ENCODE data around the gene EIF3M. TPM values are rescaled to one million over a fixed set of nuclear protein-coding genes. Genes with fewer than 3 reads are reported as not detected.
"Not testable (repeated sequence)": the region's sequence is repeated elsewhere in the genome, so short reads cannot be mapped to it uniquely, and the experiment has no call there.

The EIF3M gene
- polyA plus RNA-seq, 1 donor (not counting 4 experiments of a cell fraction or from before 2014, with no cell fraction given), result 593 TPM

DNA sequence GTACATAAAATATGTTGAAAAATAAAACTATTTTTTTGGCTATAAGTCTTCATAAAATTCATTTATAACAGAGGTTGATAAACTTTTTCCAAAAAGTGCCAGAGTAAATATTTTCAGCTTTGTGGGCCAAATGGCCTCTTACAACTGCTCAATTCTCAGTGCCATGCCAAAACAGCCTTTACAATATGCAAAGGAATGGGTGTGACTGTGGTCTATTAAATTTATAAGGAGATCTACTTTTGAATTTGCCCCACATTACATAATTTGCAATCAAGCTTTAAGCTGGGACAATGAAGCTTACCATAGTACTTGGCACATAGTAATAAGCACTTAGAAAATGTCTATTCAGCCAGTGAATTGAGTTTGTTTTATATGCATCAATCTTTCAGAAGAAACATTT is 22.6 kb downstream of the EIF3M start:
- H3K9me3 ChIP-seq (ENCODE audit: control insufficient read depth, low read depth, low read length), result no peaks in the 10 kb centered on the region
- H3K4me2 ChIP-seq (ENCODE audit: control insufficient read depth, extremely low read depth, insufficient read depth, low read depth, low read length), result no peak overlapping the region
- dilution Hi-C loops (cut with MboI; ENCODE audit: extremely low pct_ligation_motif_present, low sequenced_read_pairs), result no loop called here

DNA sequence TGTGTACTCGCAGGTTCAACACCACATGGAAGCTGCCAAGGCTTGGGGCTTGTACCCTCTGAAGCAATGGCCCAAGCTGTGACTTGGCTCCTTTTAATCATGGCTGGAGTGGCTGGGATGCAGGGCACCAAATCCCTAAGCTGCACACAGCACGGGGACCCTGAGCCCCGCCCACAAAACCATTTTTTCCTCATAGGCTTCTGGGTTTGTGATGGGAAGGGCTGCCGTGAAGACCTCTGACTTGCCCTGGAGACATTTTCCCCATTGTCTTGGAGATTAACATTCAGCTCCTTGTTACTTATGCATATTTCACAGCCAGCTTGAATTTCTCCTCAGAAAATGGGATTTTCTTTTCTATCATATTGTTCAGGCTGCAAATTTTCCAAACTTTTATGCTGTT is 25.2 kb downstream of the EIF3M start:
- not testable (repeated sequence) for FAIRE-seq

More for the DNA sequence above, 22.6 kb downstream of the EIF3M start:
- no peak overlapping the region for H3K27ac ChIP-seq (ENCODE audit: control insufficient read depth, insufficient read depth, low read length)
- no peaks in the 10 kb centered on the region for H3K79me2 ChIP-seq (ENCODE audit: control insufficient read depth, insufficient read depth, low read length)
- no peaks in the 10 kb centered on the region for H3K27me3 ChIP-seq (ENCODE audit: control insufficient read depth, extremely low read depth, insufficient read depth, low read length)
- peaks cover 0 to 10% of the 10 kb centered on the region in 2 experiments for H3K36me3 ChIP-seq (ENCODE audit: control insufficient read depth in 2 of 2, extremely low read depth in 1 of 2, insufficient read depth in 2 of 2, low read length in 2 of 2)
- no peak overlapping the region for H2AFZ ChIP-seq (ENCODE audit: control insufficient read depth, low read length)
- H3K4me3 ChIP-seq (ENCODE audit: control insufficient read depth in 2 of 3, extremely low read depth in 1 of 3, insufficient read depth in 2 of 3, low read depth in 1 of 3, low read length in 3 of 3), result no peak overlapping the region
- no peaks in the 10 kb centered on the region for H3K9me1 ChIP-seq (ENCODE audit: control insufficient read depth, extremely low read depth, insufficient read depth, low read length)
- H3K9ac ChIP-seq (ENCODE audit: control insufficient read depth, extremely low read depth, insufficient read depth, low read length), result no peak overlapping the region
- FAIRE-seq, result no peak
- H4K20me1 ChIP-seq (ENCODE audit: control insufficient read depth, extremely low read depth, insufficient read depth, low read length), result no peaks in the 10 kb centered on the region
- H3K4me1 ChIP-seq (ENCODE audit: control insufficient read depth, extremely low read depth, insufficient read depth, low read length), result no peaks in the 10 kb centered on the region
- no peak for TF ChIP-seq EZH2 (IDR thresholded peaks at IDR 0.05; ENCODE audit: low read length)
- TF ChIP-seq, protein P1, sequence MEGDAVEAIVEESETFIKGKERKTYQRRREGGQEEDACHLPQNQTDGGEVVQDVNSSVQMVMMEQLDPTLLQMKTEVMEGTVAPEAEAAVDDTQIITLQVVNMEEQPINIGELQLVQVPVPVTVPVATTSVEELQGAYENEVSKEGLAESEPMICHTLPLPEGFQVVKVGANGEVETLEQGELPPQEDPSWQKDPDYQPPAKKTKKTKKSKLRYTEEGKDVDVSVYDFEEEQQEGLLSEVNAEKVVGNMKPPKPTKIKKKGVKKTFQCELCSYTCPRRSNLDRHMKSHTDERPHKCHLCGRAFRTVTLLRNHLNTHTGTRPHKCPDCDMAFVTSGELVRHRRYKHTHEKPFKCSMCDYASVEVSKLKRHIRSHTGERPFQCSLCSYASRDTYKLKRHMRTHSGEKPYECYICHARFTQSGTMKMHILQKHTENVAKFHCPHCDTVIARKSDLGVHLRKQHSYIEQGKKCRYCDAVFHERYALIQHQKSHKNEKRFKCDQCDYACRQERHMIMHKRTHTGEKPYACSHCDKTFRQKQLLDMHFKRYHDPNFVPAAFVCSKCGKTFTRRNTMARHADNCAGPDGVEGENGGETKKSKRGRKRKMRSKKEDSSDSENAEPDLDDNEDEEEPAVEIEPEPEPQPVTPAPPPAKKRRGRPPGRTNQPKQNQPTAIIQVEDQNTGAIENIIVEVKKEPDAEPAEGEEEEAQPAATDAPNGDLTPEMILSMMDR (optimal IDR thresholded peaks at IDR 0.05 in 1 of 3, IDR thresholded peaks at IDR 0.05 in 1 of 3, conservative IDR thresholded peaks at IDR 0.05 in 1 of 3; ENCODE audit: extremely low read depth in 1 of 3, insufficient read depth in 2 of 3, low read length in 3 of 3), result no peak
- no peak for DNase-seq (ENCODE audit: low read depth, low spot score)

DNA sequence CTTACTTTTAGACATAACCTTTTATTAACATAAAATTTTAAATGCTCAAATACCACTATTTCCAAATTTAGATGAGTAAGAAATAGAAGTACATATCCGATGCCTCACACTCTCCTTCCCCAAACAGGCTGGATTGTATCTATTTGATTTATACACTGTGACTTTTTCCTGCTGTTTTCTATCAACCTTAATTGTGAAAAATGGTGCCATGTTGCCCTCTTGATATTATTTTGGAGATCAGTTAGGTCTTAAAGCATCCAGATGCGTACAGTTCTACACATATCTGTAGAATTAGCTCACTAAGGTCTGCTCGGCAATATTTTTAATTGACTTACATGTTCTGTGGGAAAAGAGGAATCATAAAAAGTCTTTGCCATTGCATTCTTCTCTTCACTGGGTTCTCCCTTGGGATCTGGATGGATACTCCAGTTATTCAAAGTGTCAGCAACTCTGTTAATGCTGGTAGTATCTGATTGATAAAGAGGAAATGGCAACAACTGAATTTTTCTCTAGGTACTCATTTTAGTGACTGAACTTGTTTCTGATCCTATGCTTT is 27.2 kb downstream of the EIF3M start:
- no peak for TF ChIP-seq EZH2 (IDR thresholded peaks at IDR 0.05; ENCODE audit: low read length)
- TF ChIP-seq, protein P1 (optimal IDR thresholded peaks at IDR 0.05 in 1 of 3, IDR thresholded peaks at IDR 0.05 in 1 of 3, conservative IDR thresholded peaks at IDR 0.05 in 1 of 3; ENCODE audit: extremely low read depth in 1 of 3, insufficient read depth in 2 of 3, low read length in 3 of 3), result no peak
- Histone ChIP-seq H2AFZ (ENCODE audit: control insufficient read depth, low read length) (no peak overlapping the region), H4K20me1 (ENCODE audit: control insufficient read depth, extremely low read depth, insufficient read depth, low read length) (no peaks in the 10 kb centered on the region), H3K4me2 (ENCODE audit: control insufficient read depth, extremely low read depth, insufficient read depth, low read depth, low read length) (no peak overlapping the region), H3K36me3 (ENCODE audit: control insufficient read depth in 2 of 2, extremely low read depth in 1 of 2, insufficient read depth in 2 of 2, low read length in 2 of 2) (no peaks in the 10 kb centered on the region), H3K27me3 (ENCODE audit: control insufficient read depth, extremely low read depth, insufficient read depth, low read length) (no peaks in the 10 kb centered on the region), H3K9me1 (ENCODE audit: control insufficient read depth, extremely low read depth, insufficient read depth, low read length) (no peaks in the 10 kb centered on the region), H3K4me1 (ENCODE audit: control insufficient read depth, extremely low read depth, insufficient read depth, low read length) (no peaks in the 10 kb centered on the region), H3K27ac (ENCODE audit: control insufficient read depth, insufficient read depth, low read length) (no peak overlapping the region), H3K9ac (ENCODE audit: control insufficient read depth, extremely low read depth, insufficient read depth, low read length) (no peak overlapping the region), H3K9me3 (ENCODE audit: control insufficient read depth, low read depth, low read length) (no peaks in the 10 kb centered on the region), H3K4me3 (ENCODE audit: control insufficient read depth in 2 of 3, extremely low read depth in 1 of 3, insufficient read depth in 2 of 3, low read depth in 1 of 3, low read length in 3 of 3) (no peak overlapping the region), H3K79me2 (ENCODE audit: control insufficient read depth, insufficient read depth, low read length) (no peaks in the 10 kb centered on the region)
- FAIRE-seq (no peak), DNase-seq (ENCODE audit: low read depth, low spot score) (no peak)
- dilution Hi-C loops (cut with MboI; ENCODE audit: extremely low pct_ligation_motif_present, low sequenced_read_pairs), result no loop called here

More for the DNA sequence above, 25.2 kb downstream of the EIF3M start:
- H3K4me2 ChIP-seq (ENCODE audit: control insufficient read depth, extremely low read depth, insufficient read depth, low read depth, low read length); DNase-seq (ENCODE audit: low read depth, low spot score); H3K27me3 ChIP-seq (ENCODE audit: control insufficient read depth, extremely low read depth, insufficient read depth, low read length); H3K79me2 ChIP-seq (ENCODE audit: control insufficient read depth, insufficient read depth, low read length); H3K4me3 ChIP-seq (ENCODE audit: control insufficient read depth in 2 of 3, extremely low read depth in 1 of 3, insufficient read depth in 2 of 3, low read depth in 1 of 3, low read length in 3 of 3); H3K27ac ChIP-seq (ENCODE audit: control insufficient read depth, insufficient read depth, low read length); H3K36me3 ChIP-seq (ENCODE audit: control insufficient read depth in 2 of 2, extremely low read depth in 1 of 2, insufficient read depth in 2 of 2, low read length in 2 of 2); H3K9me1 ChIP-seq (ENCODE audit: control insufficient read depth, extremely low read depth, insufficient read depth, low read length); H3K4me1 ChIP-seq (ENCODE audit: control insufficient read depth, extremely low read depth, insufficient read depth, low read length); dilution Hi-C loops (cut with MboI; ENCODE audit: extremely low pct_ligation_motif_present, low sequenced_read_pairs); H3K9me3 ChIP-seq (ENCODE audit: control insufficient read depth, low read depth, low read length); H4K20me1 ChIP-seq (ENCODE audit: control insufficient read depth, extremely low read depth, insufficient read depth, low read length); H2AFZ ChIP-seq (ENCODE audit: control insufficient read depth, low read length); H3K9ac ChIP-seq (ENCODE audit: control insufficient read depth, extremely low read depth, insufficient read depth, low read length): not testable (repeated sequence)

Measured in keratinocyte (primary cell).